Parathyroid adenoma (tissue), 2 donors: Measurements from ENCODE around the gene SAE1.

Source experiments
- H2AFZ ChIP-seq: fragments of 300-600 bp; sonication (generic); one replicate; pipeline ENCODE4 v1.7.0; 2017; ENCODE audit warnings: antibody characterized with exemption, mild to moderate bottlenecking
- H3K27ac ChIP-seq: fragments of 300-600 bp; sonication (generic); one replicate; pipeline ENCODE4 v1.7.0; 2017
- H3K27me3 ChIP-seq: fragments of 300-600 bp; sonication (generic); one replicate; pipeline ENCODE4 v1.7.0; 2017; ENCODE audit warnings: low read length; ENCODE audit not compliant: control insufficient read depth, insufficient read depth
- H3K36me3 ChIP-seq: fragments of 300-600 bp; sonication (generic); one replicate; pipeline ENCODE4 v1.7.0; 2017; ENCODE audit warnings: low read length; ENCODE audit not compliant: control insufficient read depth, insufficient read depth
- H3K4me1 ChIP-seq: fragments of 300-600 bp; sonication (generic); one replicate; pipeline ENCODE4 v1.7.0; 2017; ENCODE audit warnings: control low read depth
- H3K4me2 ChIP-seq: fragments of 300-600 bp; sonication (generic); one replicate; pipeline ENCODE4 v1.7.0; 2017; ENCODE audit warnings: low read length
- H3K4me3 ChIP-seq: fragments of 300-600 bp; sonication (generic); one replicate; pipeline ENCODE4 v1.7.0; 2017; ENCODE audit warnings: low read depth, low read length
- H3K79me2 ChIP-seq: fragments of 300-600 bp; sonication (generic); one replicate; pipeline ENCODE4 v1.7.0; 2017; ENCODE audit warnings: control low read depth
- H3K9ac ChIP-seq: fragments of 300-600 bp; sonication (generic); one replicate; pipeline ENCODE4 v1.7.0; 2017; ENCODE audit warnings: mild to moderate bottlenecking
- H3K9me3 ChIP-seq: fragments of 300-600 bp; sonication (generic); one replicate; pipeline ENCODE4 v1.7.0; 2017; ENCODE audit warnings: low read length; ENCODE audit not compliant: control insufficient read depth
- TF ChIP-seq, protein P1 (sequence below): fragments of 300-600 bp; sonication (generic); IDR thresholded peaks from one replicate; pipeline ENCODE4 v1.7.0; 2017; ENCODE audit warnings: antibody characterized with exemption, mild to moderate bottlenecking
- donor health status: primary hyperparathyroidism.

The SAE1 gene

DNA sequence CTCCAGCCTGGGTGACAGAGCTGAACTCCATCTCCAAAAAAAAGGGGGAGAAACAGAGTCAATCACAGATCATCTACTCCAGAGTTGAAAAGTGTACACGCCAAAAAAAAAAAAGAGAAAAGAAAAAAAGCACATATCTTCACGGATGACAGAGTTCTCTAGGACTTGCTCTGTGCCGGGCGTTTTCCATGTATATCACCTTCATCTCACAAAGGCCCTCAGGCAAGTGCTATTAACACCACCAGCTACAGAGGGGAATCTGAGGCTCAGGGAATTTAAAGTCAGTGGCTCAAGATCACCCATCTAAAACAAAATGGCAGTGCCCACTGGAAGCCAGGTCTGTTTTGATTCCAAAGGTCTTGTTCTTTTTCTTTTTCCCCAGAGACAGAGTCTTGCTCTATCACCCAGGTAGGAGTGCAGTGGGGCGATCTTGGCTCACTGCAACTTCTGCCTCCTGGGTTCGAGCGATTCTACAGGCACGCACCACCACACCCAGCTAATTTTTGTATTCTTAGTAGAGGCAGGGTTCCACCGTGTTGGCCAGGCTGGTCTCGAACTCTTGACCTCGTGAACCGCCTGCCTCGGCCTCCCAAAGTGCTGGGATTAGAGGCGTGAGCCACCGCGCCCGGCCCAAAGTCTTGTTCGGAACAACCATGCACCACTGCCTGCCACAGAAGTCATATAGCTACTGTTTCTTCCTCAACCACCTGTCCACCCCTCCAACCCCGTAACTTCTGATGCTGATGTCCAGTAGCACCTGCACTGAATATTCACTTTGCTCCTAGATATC, 42.2 kb downstream of the SAE1 start:
- Histone ChIP-seq H3K4me3 (no peak overlapping the region), H3K36me3 (no peaks in the 10 kb centered on the region), H3K4me1 (peaks cover 11% of the 10 kb centered on the region), H3K9ac (no peak overlapping the region), H3K27ac (peak overlapping the region; percentile 34), H2AFZ (no peak overlapping the region), H3K27me3 (no peaks in the 10 kb centered on the region), H3K79me2 (no peaks in the 10 kb centered on the region), H3K9me3 (no peaks in the 10 kb centered on the region), H3K4me2 (peak overlapping the region; percentile 7)
- TF ChIP-seq, protein P1, sequence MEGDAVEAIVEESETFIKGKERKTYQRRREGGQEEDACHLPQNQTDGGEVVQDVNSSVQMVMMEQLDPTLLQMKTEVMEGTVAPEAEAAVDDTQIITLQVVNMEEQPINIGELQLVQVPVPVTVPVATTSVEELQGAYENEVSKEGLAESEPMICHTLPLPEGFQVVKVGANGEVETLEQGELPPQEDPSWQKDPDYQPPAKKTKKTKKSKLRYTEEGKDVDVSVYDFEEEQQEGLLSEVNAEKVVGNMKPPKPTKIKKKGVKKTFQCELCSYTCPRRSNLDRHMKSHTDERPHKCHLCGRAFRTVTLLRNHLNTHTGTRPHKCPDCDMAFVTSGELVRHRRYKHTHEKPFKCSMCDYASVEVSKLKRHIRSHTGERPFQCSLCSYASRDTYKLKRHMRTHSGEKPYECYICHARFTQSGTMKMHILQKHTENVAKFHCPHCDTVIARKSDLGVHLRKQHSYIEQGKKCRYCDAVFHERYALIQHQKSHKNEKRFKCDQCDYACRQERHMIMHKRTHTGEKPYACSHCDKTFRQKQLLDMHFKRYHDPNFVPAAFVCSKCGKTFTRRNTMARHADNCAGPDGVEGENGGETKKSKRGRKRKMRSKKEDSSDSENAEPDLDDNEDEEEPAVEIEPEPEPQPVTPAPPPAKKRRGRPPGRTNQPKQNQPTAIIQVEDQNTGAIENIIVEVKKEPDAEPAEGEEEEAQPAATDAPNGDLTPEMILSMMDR = no peak

GRCh38 chr19:47176071-47176626, 45.5 kb downstream of the SAE1 start:
- Histone ChIP-seq H3K36me3 (no peaks in the 10 kb centered on the region), H3K9me3 (no peaks in the 10 kb centered on the region), H3K79me2 (no peaks in the 10 kb centered on the region), H3K4me1 (peaks cover 11% of the 10 kb centered on the region), H3K27me3 (no peaks in the 10 kb centered on the region), H3K9ac (no peak overlapping the region), H3K4me2 (no peak overlapping the region), H2AFZ (no peak overlapping the region), H3K4me3 (no peak overlapping the region), H3K27ac (peak overlapping the region; percentile 57)
- TF ChIP-seq, protein P1 = no peak

DNA sequence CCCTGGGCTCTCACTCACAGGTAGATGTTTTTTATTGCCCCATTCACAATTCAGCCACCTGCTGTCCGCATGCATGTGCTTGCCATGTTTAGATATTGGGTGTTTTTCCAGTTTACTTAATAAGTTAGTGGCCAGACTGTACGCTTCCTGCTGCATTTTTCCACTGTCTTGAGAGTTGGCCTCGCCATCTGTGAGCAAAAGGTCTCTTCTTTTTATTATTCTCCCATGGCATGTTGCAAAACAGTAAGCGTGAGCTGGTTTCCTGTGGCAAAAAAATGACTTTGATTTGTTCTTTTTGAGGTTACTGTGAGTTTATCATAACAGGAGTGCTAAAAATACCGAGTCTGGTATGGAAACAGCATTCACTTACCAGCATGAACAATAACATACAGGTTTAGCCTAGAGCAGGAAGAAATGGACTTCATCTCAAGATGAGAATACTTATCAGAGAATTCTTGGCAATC, 46.0 kb downstream of the SAE1 start:
- no peaks in the 10 kb centered on the region for H3K9me3 ChIP-seq
- H3K4me3 ChIP-seq = no peak overlapping the region
- H3K4me1 ChIP-seq = peaks cover 11% of the 10 kb centered on the region
- peak overlapping the region; percentile 40 for H3K4me2 ChIP-seq
- H3K27me3 ChIP-seq = no peaks in the 10 kb centered on the region
- no peak overlapping the region for H3K9ac ChIP-seq
- no peaks in the 10 kb centered on the region for H3K36me3 ChIP-seq
- H3K27ac ChIP-seq = peak overlapping the region; percentile 57
- no peaks in the 10 kb centered on the region for H3K79me2 ChIP-seq
- TF ChIP-seq, protein P1 = no peak
- H2AFZ ChIP-seq = no peak overlapping the region

DNA sequence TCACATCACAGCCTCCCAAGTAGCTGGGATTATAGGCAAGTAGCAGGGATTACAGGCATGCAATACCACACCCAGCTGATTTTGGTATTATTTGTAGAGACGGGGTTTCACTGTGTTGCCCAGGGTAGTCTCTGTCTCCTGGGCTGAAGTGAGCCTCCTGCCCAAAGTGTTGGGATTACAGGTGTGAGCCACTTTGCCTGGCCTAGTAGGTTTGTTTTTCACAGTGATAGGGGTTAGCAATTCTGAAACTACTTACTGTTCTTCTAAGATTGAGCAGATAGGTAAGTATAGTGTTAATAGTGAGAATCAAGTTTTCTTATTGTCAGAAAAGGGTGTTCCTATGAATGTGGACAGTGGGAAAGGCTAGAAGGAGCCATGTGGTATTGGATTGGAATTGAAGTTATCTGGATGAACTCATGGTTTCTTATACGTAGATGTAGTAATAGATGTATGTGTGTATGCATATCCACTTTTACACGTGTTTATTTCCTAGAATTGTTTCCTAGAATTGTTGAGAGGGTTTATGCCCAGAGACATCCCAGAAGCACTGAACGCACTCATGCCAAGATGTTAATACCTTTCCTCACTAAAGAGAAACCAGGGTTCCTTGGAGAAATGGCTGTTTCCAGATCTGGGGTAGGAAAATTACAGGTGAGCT, 49.1 kb downstream of the SAE1 start:
- TF ChIP-seq, protein P1 = no peak
- no peak overlapping the region for H3K4me3 ChIP-seq
- no peak overlapping the region for H3K4me2 ChIP-seq
- H3K9me3 ChIP-seq = no peaks in the 10 kb centered on the region
- H3K4me1 ChIP-seq = peaks cover 9% of the 10 kb centered on the region
- H3K36me3 ChIP-seq = no peaks in the 10 kb centered on the region
- H3K27me3 ChIP-seq = no peaks in the 10 kb centered on the region
- H3K27ac ChIP-seq = no peak overlapping the region
- H3K79me2 ChIP-seq = no peaks in the 10 kb centered on the region
- no peak overlapping the region for H3K9ac ChIP-seq
- H2AFZ ChIP-seq = no peak overlapping the region
